Neural cell (in vitro differentiated cells): ENCODE results near the gene PLXNA4.

ENCODE experiments used
- EZH2 ChIP-seq: fragments of 200-600, 300-800 bp; shearing (Covaris generic), sonication (generic); IDR thresholded peaks from 2 replicates; pipeline ENCODE4 v1.6.1; 2014; ENCODE audit warnings: antibody characterized with exemption, low read length, borderline replicate concordance, mild to moderate bottlenecking; ENCODE audit not compliant: insufficient read depth, poor library complexity, severe bottlenecking
- RAD21 ChIP-seq: fragments of 450-650 bp; conservative IDR thresholded peaks from 2 replicates; pipeline ENCODE4 v1.6.1; 2014; ENCODE audit warnings: antibody characterized with exemption, mild to moderate bottlenecking, moderate library complexity
- TAF1 ChIP-seq: IDR thresholded peaks from 2 replicates; pipeline ENCODE4 v1.6.1; 2012; ENCODE audit warnings: low read depth
- TF ChIP-seq, protein P1 (sequence below): fragments of 450-650 bp; IDR thresholded peaks from 2 replicates; pipeline ENCODE4 v1.5.1; 2014; ENCODE audit warnings: antibody characterized with exemption, mild to moderate bottlenecking, moderate library complexity; ENCODE audit not compliant: poor library complexity, severe bottlenecking
- TF ChIP-seq, protein P2 (sequence below): IDR thresholded peaks from 2 replicates; pipeline ENCODE4 v1.6.1; 2012; ENCODE audit warnings: borderline replicate concordance

DNA sequence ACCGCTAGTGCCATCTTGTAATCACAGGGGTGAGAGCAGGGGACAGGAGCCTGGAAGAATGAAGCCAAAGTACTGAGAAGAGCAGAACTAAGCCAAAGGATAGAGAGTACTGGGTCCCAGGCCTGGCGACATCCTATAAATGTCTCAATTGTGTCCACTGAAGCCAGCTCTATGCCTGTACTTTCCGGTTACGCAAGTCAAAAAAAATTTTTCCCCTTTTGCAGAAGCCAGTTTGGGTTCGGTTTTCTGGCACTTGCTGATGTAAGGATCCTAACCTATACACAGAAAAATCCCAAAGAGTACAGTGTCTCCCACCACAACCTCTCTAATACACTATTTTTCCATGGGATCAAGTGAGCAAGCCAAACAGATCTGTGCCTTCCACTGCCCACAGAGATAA is 61.1 kb downstream of the PLXNA4 start:
- TF ChIP-seq, protein P1, sequence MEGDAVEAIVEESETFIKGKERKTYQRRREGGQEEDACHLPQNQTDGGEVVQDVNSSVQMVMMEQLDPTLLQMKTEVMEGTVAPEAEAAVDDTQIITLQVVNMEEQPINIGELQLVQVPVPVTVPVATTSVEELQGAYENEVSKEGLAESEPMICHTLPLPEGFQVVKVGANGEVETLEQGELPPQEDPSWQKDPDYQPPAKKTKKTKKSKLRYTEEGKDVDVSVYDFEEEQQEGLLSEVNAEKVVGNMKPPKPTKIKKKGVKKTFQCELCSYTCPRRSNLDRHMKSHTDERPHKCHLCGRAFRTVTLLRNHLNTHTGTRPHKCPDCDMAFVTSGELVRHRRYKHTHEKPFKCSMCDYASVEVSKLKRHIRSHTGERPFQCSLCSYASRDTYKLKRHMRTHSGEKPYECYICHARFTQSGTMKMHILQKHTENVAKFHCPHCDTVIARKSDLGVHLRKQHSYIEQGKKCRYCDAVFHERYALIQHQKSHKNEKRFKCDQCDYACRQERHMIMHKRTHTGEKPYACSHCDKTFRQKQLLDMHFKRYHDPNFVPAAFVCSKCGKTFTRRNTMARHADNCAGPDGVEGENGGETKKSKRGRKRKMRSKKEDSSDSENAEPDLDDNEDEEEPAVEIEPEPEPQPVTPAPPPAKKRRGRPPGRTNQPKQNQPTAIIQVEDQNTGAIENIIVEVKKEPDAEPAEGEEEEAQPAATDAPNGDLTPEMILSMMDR: no peak
- TF ChIP-seq, protein P2, sequence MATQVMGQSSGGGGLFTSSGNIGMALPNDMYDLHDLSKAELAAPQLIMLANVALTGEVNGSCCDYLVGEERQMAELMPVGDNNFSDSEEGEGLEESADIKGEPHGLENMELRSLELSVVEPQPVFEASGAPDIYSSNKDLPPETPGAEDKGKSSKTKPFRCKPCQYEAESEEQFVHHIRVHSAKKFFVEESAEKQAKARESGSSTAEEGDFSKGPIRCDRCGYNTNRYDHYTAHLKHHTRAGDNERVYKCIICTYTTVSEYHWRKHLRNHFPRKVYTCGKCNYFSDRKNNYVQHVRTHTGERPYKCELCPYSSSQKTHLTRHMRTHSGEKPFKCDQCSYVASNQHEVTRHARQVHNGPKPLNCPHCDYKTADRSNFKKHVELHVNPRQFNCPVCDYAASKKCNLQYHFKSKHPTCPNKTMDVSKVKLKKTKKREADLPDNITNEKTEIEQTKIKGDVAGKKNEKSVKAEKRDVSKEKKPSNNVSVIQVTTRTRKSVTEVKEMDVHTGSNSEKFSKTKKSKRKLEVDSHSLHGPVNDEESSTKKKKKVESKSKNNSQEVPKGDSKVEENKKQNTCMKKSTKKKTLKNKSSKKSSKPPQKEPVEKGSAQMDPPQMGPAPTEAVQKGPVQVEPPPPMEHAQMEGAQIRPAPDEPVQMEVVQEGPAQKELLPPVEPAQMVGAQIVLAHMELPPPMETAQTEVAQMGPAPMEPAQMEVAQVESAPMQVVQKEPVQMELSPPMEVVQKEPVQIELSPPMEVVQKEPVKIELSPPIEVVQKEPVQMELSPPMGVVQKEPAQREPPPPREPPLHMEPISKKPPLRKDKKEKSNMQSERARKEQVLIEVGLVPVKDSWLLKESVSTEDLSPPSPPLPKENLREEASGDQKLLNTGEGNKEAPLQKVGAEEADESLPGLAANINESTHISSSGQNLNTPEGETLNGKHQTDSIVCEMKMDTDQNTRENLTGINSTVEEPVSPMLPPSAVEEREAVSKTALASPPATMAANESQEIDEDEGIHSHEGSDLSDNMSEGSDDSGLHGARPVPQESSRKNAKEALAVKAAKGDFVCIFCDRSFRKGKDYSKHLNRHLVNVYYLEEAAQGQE: no peak
- TF ChIP-seq EZH2 (no peak), RAD21 (no peak), TAF1 (no peak)
